Activated CD4-positive, alpha-beta T cell treated with anti-CD3 and anti-CD28 coated beads for 24 hours (primary cell): ENCODE results near the gene SERPINB6.
A peak's percentile ranks its signal among the peaks of the same experiment; 100 is the strongest.
"Not testable (repeated sequence)": the region's sequence is repeated elsewhere in the genome, so short reads cannot be mapped to it uniquely, and the experiment has no call there.

Source experiments
- DNase-seq, 2 donors: peaks; one replicate each; pipeline ENCODE4 v3.0.0-alpha.2; 2020; ENCODE audit warnings: low read depth in 2 of 2

The SERPINB6 gene

GRCh38 chr6:2938632-2939083, 32.7 kb downstream of the SERPINB6 start:
- DNase-seq, result no peak

- DNase-seq, result no peak
These were observed 33.2 kb downstream of the SERPINB6 start for GRCh38 chr6:2938004-2938631.

GRCh38 chr6:2937627-2938003, 33.8 kb downstream of the SERPINB6 start:
- no peak for DNase-seq

GRCh38 chr6:2935566-2936291, 35.6 kb downstream of the SERPINB6 start:
- DNase-seq, result no peak

GRCh38 chr6:2934057-2934456, 37.3 kb downstream of the SERPINB6 start:
- no peak for DNase-seq

- DNase-seq, result not testable (repeated sequence)
These were observed 38.5 kb downstream of the SERPINB6 start for GRCh38 chr6:2932911-2933310.

GRCh38 chr6:2931970-2932748, 39.2 kb downstream of the SERPINB6 start:
- DNase-seq, result peak; percentile 79 to 82

GRCh38 chr6:2931055-2931454, 40.3 kb downstream of the SERPINB6 start:
- no peak for DNase-seq

GRCh38 chr6:2927931-2928330, 43.4 kb downstream of the SERPINB6 start:
- DNase-seq, result not testable (repeated sequence)

GRCh38 chr6:2925842-2926747, 45.3 kb downstream of the SERPINB6 start:
- DNase-seq, result not testable (repeated sequence)

- DNase-seq, result no peak
These were observed 49.7 kb downstream of the SERPINB6 start for GRCh38 chr6:2921520-2922115.

- DNase-seq, result no peak
These were observed 50.7 kb downstream of the SERPINB6 start for GRCh38 chr6:2920671-2921112.

GRCh38 chr6:2919886-2920285, 51.5 kb downstream of the SERPINB6 start:
- no peak for DNase-seq

- DNase-seq, result no peak
These were observed 52.0 kb downstream of the SERPINB6 start for GRCh38 chr6:2919401-2919800.

GRCh38 chr6:2918936-2919335, 52.4 kb downstream of the SERPINB6 start:
- DNase-seq, result no peak

- DNase-seq, result no peak
These were observed 53.4 kb downstream of the SERPINB6 start for GRCh38 chr6:2917801-2918445.

- no peak for DNase-seq
These were observed 54.3 kb downstream of the SERPINB6 start for GRCh38 chr6:2917065-2917464.

- no peak for DNase-seq
These were observed 55.0 kb downstream of the SERPINB6 start for GRCh38 chr6:2916158-2916925.

GRCh38 chr6:2915150-2915549, 56.2 kb downstream of the SERPINB6 start:
- DNase-seq, result no peak

- no peak for DNase-seq
These were observed 57.1 kb downstream of the SERPINB6 start for GRCh38 chr6:2914318-2914660.
